Neural cell (in vitro differentiated cells): ENCODE data around the gene ABI3BP. TPM values are rescaled to one million over a fixed set of nuclear protein-coding genes. Genes with fewer than 3 reads are reported as not detected.

Experiments used
- H2AFZ ChIP-seq: fragments of 200-600, 300-800 bp; sonication (generic), shearing (Covaris generic); 2 replicates; pipeline ENCODE4 v1.6.0; 2014; ENCODE audit warnings: low read depth, mild to moderate bottlenecking, antibody characterized with exemption, low read length, moderate library complexity
- H3F3A ChIP-seq: fragments of 200-600 bp; shearing (Covaris generic); 2 replicates; pipeline ENCODE4 v1.6.1; 2016; ENCODE audit warnings: mild to moderate bottlenecking, moderate library complexity, mixed read lengths, antibody characterized with exemption, low read length; ENCODE audit not compliant: insufficient read depth, poor library complexity, severe bottlenecking
- H3K27ac ChIP-seq: fragments of 200-600, 300-800 bp; sonication (generic), shearing (Covaris generic); 2 replicates; pipeline ENCODE4 v1.5.1; 2014; ENCODE audit warnings: mild to moderate bottlenecking, low read length, moderate library complexity
- H3K27me3 ChIP-seq: fragments of 300-800, 200-600 bp; sonication (generic), shearing (Covaris generic); 2 replicates; pipeline ENCODE4 v1.6.0; 2014; ENCODE audit warnings: mild to moderate bottlenecking, low read depth, low read length, moderate library complexity; ENCODE audit not compliant: insufficient read depth
- H3K36me3 ChIP-seq: fragments of 300-800, 200-600 bp; sonication (generic), shearing (Covaris generic); 2 replicates; pipeline ENCODE4 v1.5.1; 2014; ENCODE audit warnings: mild to moderate bottlenecking, antibody characterized with exemption, low read length, moderate library complexity; ENCODE audit not compliant: insufficient read depth
- H3K4me2 ChIP-seq: fragments of 300-800, 200-600 bp; sonication (generic), shearing (Covaris generic); 2 replicates; pipeline ENCODE4 v1.6.0; 2014; ENCODE audit warnings: mild to moderate bottlenecking, low read length
- H3K4me3 ChIP-seq: fragments of 300-800, 200-600 bp; sonication (generic), shearing (Covaris generic); 2 replicates; pipeline ENCODE4 v1.5.1; 2014; ENCODE audit warnings: mild to moderate bottlenecking, low read length, moderate library complexity
- H3K79me2 ChIP-seq: fragments of 200-600 bp; shearing (Covaris generic); replicated peaks from 2 replicates; pipeline ENCODE4 v1.6.0; 2014; ENCODE audit warnings: mild to moderate bottlenecking, low read length, moderate library complexity; ENCODE audit not compliant: insufficient read depth
- H3K9ac ChIP-seq: fragments of 300-800, 200-600 bp; sonication (generic), shearing (Covaris generic); 2 replicates; pipeline ENCODE4 v1.6.1; 2016; ENCODE audit warnings: mild to moderate bottlenecking, low read length, mixed read lengths
- H3K9me2 ChIP-seq: fragments of 200-600 bp; shearing (Covaris generic); 2 replicates; pipeline ENCODE4 v1.6.1; 2016; ENCODE audit warnings: mild to moderate bottlenecking, low read length, mixed read lengths; ENCODE audit not compliant: insufficient read depth
- H3K9me3 ChIP-seq: fragments of 200-600, 300-800 bp; sonication (generic), shearing (Covaris generic); 2 replicates; pipeline ENCODE4 v1.6.1; 2016; ENCODE audit warnings: mild to moderate bottlenecking, mixed run types, low read length, moderate library complexity, mixed read lengths
- H4K20me1 ChIP-seq: fragments of 200-600 bp; shearing (Covaris generic); 2 replicates; pipeline ENCODE4 v1.6.1; 2016; ENCODE audit warnings: mild to moderate bottlenecking, mixed run types; ENCODE audit not compliant: insufficient read depth
- EP300 ChIP-seq: fragments of 450-650 bp; conservative IDR thresholded peaks from 2 replicates; pipeline ENCODE4 v1.6.1; 2014; ENCODE audit warnings: antibody characterized with exemption, mild to moderate bottlenecking, moderate library complexity; ENCODE audit not compliant: poor library complexity, severe bottlenecking
- EZH2 ChIP-seq: fragments of 200-600, 300-800 bp; shearing (Covaris generic), sonication (generic); IDR thresholded peaks from 2 replicates; pipeline ENCODE4 v1.6.1; 2014; ENCODE audit warnings: antibody characterized with exemption, low read length, borderline replicate concordance, mild to moderate bottlenecking; ENCODE audit not compliant: insufficient read depth, poor library complexity, severe bottlenecking
- MXI1 ChIP-seq: fragments of 450-650 bp; conservative IDR thresholded peaks from 2 replicates; pipeline ENCODE4 v1.6.1; 2014; ENCODE audit warnings: antibody characterized with exemption, mild to moderate bottlenecking; ENCODE audit not compliant: poor library complexity, severe bottlenecking
- POLR2AphosphoS5 ChIP-seq: IDR thresholded peaks from 2 replicates; pipeline ENCODE4 v1.6.1; 2012
- RAD21 ChIP-seq: fragments of 450-650 bp; conservative IDR thresholded peaks from 2 replicates; pipeline ENCODE4 v1.6.1; 2014; ENCODE audit warnings: antibody characterized with exemption, mild to moderate bottlenecking, moderate library complexity
- SMC3 ChIP-seq: fragments of 450-650 bp; conservative IDR thresholded peaks from 2 replicates; pipeline ENCODE4 v1.6.1; 2014; ENCODE audit warnings: antibody characterized with exemption, mild to moderate bottlenecking, moderate library complexity; ENCODE audit not compliant: poor library complexity
- TAF1 ChIP-seq: IDR thresholded peaks from 2 replicates; pipeline ENCODE4 v1.6.1; 2012; ENCODE audit warnings: low read depth
- polyA plus RNA-seq: library from polyadenylated mRNA; depleted of rRNA; stranded (reverse); fragments of >200 nt; gene quantifications from 2 replicates; pipeline ENCODE4 v1.2.3, GENCODE V29; 2014
- TF ChIP-seq, protein P1 (sequence below): fragments of 450-650 bp; IDR thresholded peaks from 2 replicates; pipeline ENCODE4 v1.5.1; 2014; ENCODE audit warnings: antibody characterized with exemption, mild to moderate bottlenecking, moderate library complexity; ENCODE audit not compliant: poor library complexity, severe bottlenecking
- TF ChIP-seq, protein P2 (sequence below): IDR thresholded peaks from 2 replicates; pipeline ENCODE4 v1.6.1; 2012; ENCODE audit warnings: borderline replicate concordance

The ABI3BP gene
- polyA plus RNA-seq, 1 donor from 2014 or later, result not detected

DNA sequence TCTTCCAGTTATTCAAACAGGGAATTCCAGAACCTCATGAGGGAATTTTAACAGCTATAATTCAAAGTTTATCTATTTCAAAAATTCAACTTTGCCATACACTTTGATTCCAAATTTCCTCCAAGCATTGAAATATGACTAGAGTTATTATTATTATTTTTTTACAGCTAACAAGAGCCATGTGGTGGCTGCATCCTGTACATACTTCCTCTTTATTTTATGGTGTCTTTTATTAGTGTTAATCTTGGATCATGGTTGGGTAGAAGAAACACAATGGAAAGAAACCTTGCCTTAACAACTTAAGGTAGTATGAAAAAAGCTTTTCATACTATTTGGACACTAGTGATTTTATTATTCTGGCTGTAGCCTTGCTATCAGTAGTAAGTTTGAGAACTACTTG is 231.3 kb downstream of the ABI3BP start:
- H3K9me3 ChIP-seq, result no peaks in the 10 kb centered on the region
- no peaks in the 10 kb centered on the region for H3K79me2 ChIP-seq
- no peaks in the 10 kb centered on the region for H3K9me2 ChIP-seq
- no peaks in the 10 kb centered on the region for H3K27me3 ChIP-seq
- TF ChIP-seq EP300, result no peak
- TF ChIP-seq SMC3, result no peak
- no peak for TF ChIP-seq EZH2
- TF ChIP-seq TAF1, result no peak
- TF ChIP-seq, protein P1, sequence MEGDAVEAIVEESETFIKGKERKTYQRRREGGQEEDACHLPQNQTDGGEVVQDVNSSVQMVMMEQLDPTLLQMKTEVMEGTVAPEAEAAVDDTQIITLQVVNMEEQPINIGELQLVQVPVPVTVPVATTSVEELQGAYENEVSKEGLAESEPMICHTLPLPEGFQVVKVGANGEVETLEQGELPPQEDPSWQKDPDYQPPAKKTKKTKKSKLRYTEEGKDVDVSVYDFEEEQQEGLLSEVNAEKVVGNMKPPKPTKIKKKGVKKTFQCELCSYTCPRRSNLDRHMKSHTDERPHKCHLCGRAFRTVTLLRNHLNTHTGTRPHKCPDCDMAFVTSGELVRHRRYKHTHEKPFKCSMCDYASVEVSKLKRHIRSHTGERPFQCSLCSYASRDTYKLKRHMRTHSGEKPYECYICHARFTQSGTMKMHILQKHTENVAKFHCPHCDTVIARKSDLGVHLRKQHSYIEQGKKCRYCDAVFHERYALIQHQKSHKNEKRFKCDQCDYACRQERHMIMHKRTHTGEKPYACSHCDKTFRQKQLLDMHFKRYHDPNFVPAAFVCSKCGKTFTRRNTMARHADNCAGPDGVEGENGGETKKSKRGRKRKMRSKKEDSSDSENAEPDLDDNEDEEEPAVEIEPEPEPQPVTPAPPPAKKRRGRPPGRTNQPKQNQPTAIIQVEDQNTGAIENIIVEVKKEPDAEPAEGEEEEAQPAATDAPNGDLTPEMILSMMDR, result no peak
- TF ChIP-seq, protein P2, sequence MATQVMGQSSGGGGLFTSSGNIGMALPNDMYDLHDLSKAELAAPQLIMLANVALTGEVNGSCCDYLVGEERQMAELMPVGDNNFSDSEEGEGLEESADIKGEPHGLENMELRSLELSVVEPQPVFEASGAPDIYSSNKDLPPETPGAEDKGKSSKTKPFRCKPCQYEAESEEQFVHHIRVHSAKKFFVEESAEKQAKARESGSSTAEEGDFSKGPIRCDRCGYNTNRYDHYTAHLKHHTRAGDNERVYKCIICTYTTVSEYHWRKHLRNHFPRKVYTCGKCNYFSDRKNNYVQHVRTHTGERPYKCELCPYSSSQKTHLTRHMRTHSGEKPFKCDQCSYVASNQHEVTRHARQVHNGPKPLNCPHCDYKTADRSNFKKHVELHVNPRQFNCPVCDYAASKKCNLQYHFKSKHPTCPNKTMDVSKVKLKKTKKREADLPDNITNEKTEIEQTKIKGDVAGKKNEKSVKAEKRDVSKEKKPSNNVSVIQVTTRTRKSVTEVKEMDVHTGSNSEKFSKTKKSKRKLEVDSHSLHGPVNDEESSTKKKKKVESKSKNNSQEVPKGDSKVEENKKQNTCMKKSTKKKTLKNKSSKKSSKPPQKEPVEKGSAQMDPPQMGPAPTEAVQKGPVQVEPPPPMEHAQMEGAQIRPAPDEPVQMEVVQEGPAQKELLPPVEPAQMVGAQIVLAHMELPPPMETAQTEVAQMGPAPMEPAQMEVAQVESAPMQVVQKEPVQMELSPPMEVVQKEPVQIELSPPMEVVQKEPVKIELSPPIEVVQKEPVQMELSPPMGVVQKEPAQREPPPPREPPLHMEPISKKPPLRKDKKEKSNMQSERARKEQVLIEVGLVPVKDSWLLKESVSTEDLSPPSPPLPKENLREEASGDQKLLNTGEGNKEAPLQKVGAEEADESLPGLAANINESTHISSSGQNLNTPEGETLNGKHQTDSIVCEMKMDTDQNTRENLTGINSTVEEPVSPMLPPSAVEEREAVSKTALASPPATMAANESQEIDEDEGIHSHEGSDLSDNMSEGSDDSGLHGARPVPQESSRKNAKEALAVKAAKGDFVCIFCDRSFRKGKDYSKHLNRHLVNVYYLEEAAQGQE, result no peak
- no peak for TF ChIP-seq POLR2AphosphoS5
- TF ChIP-seq RAD21, result no peak
- no peak for TF ChIP-seq MXI1
- H3F3A ChIP-seq, result no peaks in the 10 kb centered on the region
- no peak overlapping the region for H3K9ac ChIP-seq
- H3K4me3 ChIP-seq, result no peak overlapping the region
- no peak overlapping the region for H3K27ac ChIP-seq
- H3K36me3 ChIP-seq, result no peaks in the 10 kb centered on the region
- H2AFZ ChIP-seq, result no peak overlapping the region
- H3K4me2 ChIP-seq, result no peak overlapping the region
- no peaks in the 10 kb centered on the region for H4K20me1 ChIP-seq

DNA sequence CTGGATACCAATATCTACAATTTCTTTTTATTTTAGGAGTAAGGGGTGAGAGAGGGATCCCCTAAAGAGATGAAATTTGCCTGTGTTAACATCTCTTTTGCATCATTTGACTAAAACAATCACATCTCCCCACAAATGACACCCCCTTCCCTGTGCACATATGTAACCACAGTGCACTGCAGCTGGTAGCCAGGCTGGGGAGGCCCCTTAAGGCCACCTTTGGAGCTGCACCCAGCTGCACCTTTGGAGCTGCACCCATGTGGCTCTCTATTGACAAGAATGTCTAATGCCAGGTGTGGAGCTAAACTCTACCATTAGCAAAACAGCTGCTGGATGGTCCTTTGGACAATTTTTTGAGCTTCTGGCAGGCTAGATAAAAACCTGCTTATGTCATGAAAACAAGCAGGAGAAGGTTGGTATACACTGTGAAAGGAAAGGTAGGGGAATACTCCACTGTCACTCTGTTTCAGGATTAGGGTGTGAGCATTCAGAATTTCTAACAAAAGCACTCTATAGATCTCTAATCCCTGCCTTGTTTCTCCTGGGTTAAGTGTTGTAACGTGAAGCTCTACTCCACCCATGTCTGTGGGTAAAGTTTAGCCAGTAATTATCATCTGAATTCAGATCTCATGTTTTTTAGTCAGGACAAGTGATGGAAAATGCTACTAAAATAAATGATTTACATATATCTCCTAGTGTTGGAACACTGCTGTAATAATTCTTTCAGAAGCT is 231.8 kb downstream of the ABI3BP start:
- H3K4me3 ChIP-seq, result no peak overlapping the region
- H3K9me3 ChIP-seq, result no peaks in the 10 kb centered on the region
- no peaks in the 10 kb centered on the region for H3K9me2 ChIP-seq
- no peak for TF ChIP-seq EP300
- no peak for TF ChIP-seq RAD21
- TF ChIP-seq EZH2, result no peak
- TF ChIP-seq SMC3, result no peak
- TF ChIP-seq, protein P2, result no peak
- no peak for TF ChIP-seq POLR2AphosphoS5
- TF ChIP-seq, protein P1, result no peak
- no peak for TF ChIP-seq TAF1
- TF ChIP-seq MXI1, result no peak
- no peak overlapping the region for H3K4me2 ChIP-seq
- H3K36me3 ChIP-seq, result no peaks in the 10 kb centered on the region
- H3K27ac ChIP-seq, result no peak overlapping the region
- no peaks in the 10 kb centered on the region for H3F3A ChIP-seq
- no peaks in the 10 kb centered on the region for H3K79me2 ChIP-seq
- no peak overlapping the region for H3K9ac ChIP-seq
- H4K20me1 ChIP-seq, result no peaks in the 10 kb centered on the region
- H3K27me3 ChIP-seq, result no peaks in the 10 kb centered on the region
- H2AFZ ChIP-seq, result no peak overlapping the region
